ENCODE data around the gene EEF2K.

Gene EEF2K

GRCh38 chr16:22278441-22279230 lies 72.6 kb downstream of the EEF2K start:
- Histone ChIP-seq H3K36me3 (ENCODE audit: control insufficient read depth, insufficient read depth, low read length) (peaks cover 42% of the 10 kb centered on the region), H3K27me3 (ENCODE audit: control insufficient read depth, insufficient read depth, low read length) (no peaks in the 10 kb centered on the region), H3K9me3 (ENCODE audit: control insufficient read depth, insufficient read depth, low read length) (0 out of 2 replicates have a peak, but pooled peaks cover 4% of the 10 kb centered on the region), H3K9ac (ENCODE audit: low read depth, low read length) (no peak overlapping the region), H3K27ac (ENCODE audit: low read depth, low read length) (no peak overlapping the region), H3K4me3 (ENCODE audit: low read depth, low read length) (no peak overlapping the region), H3K4me1 (ENCODE audit: control insufficient read depth, insufficient read depth, low read length) (peaks cover 6% of the 10 kb centered on the region; the same call in 1 of the 2 replicates)

- Histone ChIP-seq H3K9ac (ENCODE audit: low read depth, low read length) (no peak overlapping the region), H3K36me3 (ENCODE audit: control insufficient read depth, insufficient read depth, low read length) (peaks cover 26% of the 10 kb centered on the region), H3K4me3 (ENCODE audit: low read depth, low read length) (no peak overlapping the region), H3K27me3 (ENCODE audit: control insufficient read depth, insufficient read depth, low read length) (no peaks in the 10 kb centered on the region), H3K27ac (ENCODE audit: low read depth, low read length) (no peak overlapping the region), H3K9me3 (ENCODE audit: control insufficient read depth, insufficient read depth, low read length) (0 out of 2 replicates have a peak, but pooled peaks cover 4% of the 10 kb centered on the region), H3K4me1 (ENCODE audit: control insufficient read depth, insufficient read depth, low read length) (peaks cover 11% of the 10 kb centered on the region)
Observed at GRCh38 chr16:22282254-22282892, 76.3 kb downstream of the EEF2K start.

- peaks cover 22% of the 10 kb centered on the region for H3K36me3 ChIP-seq (ENCODE audit: control insufficient read depth, insufficient read depth, low read length)
Observed at GRCh38 chr16:22284637-22285036, 78.6 kb downstream of the EEF2K start.

GRCh38 chr16:22285080-22285479 lies 79.0 kb downstream of the EEF2K start:
- H3K36me3 ChIP-seq (ENCODE audit: control insufficient read depth, insufficient read depth, low read length), result peaks cover 21% of the 10 kb centered on the region
- H3K27ac ChIP-seq (ENCODE audit: low read depth, low read length), result no peak overlapping the region
- no peak overlapping the region for H3K9ac ChIP-seq (ENCODE audit: low read depth, low read length)
- H3K4me1 ChIP-seq (ENCODE audit: control insufficient read depth, insufficient read depth, low read length), result peaks cover 5% of the 10 kb centered on the region; the same call in 1 of the 2 replicates
- H3K4me3 ChIP-seq (ENCODE audit: low read depth, low read length), result no peak overlapping the region
- H3K9me3 ChIP-seq (ENCODE audit: control insufficient read depth, insufficient read depth, low read length), result 0 out of 2 replicates have a peak, but pooled peaks cover 4% of the 10 kb centered on the region
- H3K27me3 ChIP-seq (ENCODE audit: control insufficient read depth, insufficient read depth, low read length), result no peaks in the 10 kb centered on the region

More at GRCh38 chr16:22284637-22285036, 78.6 kb downstream of the EEF2K start:
- Histone ChIP-seq H3K4me1 (ENCODE audit: control insufficient read depth, insufficient read depth, low read length) (peaks cover 5% of the 10 kb centered on the region; the same call in 1 of the 2 replicates), H3K4me3 (ENCODE audit: low read depth, low read length) (no peak overlapping the region), H3K27me3 (ENCODE audit: control insufficient read depth, insufficient read depth, low read length) (no peaks in the 10 kb centered on the region), H3K9me3 (ENCODE audit: control insufficient read depth, insufficient read depth, low read length) (0 out of 2 replicates have a peak, but pooled peaks cover 4% of the 10 kb centered on the region), H3K27ac (ENCODE audit: low read depth, low read length) (no peak overlapping the region), H3K9ac (ENCODE audit: low read depth, low read length) (no peak overlapping the region)

- no peaks in the 10 kb centered on the region for H3K9me3 ChIP-seq (ENCODE audit: control insufficient read depth, insufficient read depth, low read length)
- H3K36me3 ChIP-seq (ENCODE audit: control insufficient read depth, insufficient read depth, low read length), result no peaks in the 10 kb centered on the region
- H3K9ac ChIP-seq (ENCODE audit: low read depth, low read length), result no peak overlapping the region
- no peaks in the 10 kb centered on the region for H3K27me3 ChIP-seq (ENCODE audit: control insufficient read depth, insufficient read depth, low read length)
- no peak overlapping the region for H3K27ac ChIP-seq (ENCODE audit: low read depth, low read length)
- no peak overlapping the region for H3K4me3 ChIP-seq (ENCODE audit: low read depth, low read length)
- H3K4me1 ChIP-seq (ENCODE audit: control insufficient read depth, insufficient read depth, low read length), result peaks cover 8% of the 10 kb centered on the region; the same call in 1 of the 2 replicates
Observed at GRCh38 chr16:22291020-22291419, 84.9 kb downstream of the EEF2K start.

DNA sequence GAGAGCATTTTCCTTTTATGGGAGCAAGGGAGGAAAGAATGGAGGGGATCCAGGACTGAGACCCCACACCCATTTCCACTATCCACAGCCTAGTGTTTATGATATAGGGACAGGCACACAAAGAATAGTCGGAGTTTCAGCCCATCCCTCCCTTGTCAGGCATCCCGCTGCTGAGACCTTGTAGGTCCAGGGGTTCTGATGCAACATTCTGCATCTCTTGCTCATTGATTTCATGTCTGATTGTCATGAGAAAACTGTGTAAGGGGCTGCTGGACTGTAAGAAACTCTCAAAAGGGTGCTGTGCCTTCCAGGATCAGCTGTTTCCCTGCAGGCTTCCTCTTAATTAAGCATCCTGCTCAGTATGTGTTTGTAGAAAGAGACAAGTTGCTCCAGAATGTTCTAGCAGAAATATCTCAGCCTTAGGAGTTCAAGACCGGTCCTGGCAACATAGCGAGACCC lies 85.8 kb downstream of the EEF2K start:
- Histone ChIP-seq H3K9ac (ENCODE audit: low read depth, low read length) (peak overlapping the region; percentile 12; the same call in 1 of the 2 replicates), H3K36me3 (ENCODE audit: control insufficient read depth, insufficient read depth, low read length) (no peaks in the 10 kb centered on the region), H3K27ac (ENCODE audit: low read depth, low read length) (no peak overlapping the region), H3K27me3 (ENCODE audit: control insufficient read depth, insufficient read depth, low read length) (no peaks in the 10 kb centered on the region), H3K9me3 (ENCODE audit: control insufficient read depth, insufficient read depth, low read length) (no peaks in the 10 kb centered on the region), H3K4me1 (ENCODE audit: control insufficient read depth, insufficient read depth, low read length) (peaks cover 8% of the 10 kb centered on the region; the same call in 1 of the 2 replicates), H3K4me3 (ENCODE audit: low read depth, low read length) (no peak overlapping the region)

DNA sequence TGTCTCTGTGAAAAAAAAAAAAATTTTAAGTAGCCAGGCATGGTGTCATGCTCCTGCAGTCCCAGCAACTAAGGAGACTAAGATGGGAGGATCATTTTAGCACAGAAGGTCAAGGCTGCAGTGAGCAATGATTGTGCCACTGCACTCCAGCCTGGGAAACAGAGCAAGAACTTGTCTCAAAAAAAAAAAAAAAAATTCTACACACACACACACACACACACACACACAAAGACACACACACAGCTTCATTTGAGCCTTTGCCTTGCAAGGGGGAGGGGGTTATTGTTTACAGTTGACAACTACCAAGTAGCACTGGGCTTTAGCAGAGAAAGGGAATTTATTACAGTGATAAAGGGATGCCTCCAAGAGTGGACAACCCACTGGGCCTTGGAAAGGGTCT lies 86.2 kb downstream of the EEF2K start:
- peaks cover 8% of the 10 kb centered on the region; the same call in 1 of the 2 replicates for H3K4me1 ChIP-seq (ENCODE audit: control insufficient read depth, insufficient read depth, low read length)
- H3K9me3 ChIP-seq (ENCODE audit: control insufficient read depth, insufficient read depth, low read length), result no peaks in the 10 kb centered on the region
- no peak overlapping the region for H3K4me3 ChIP-seq (ENCODE audit: low read depth, low read length)
- no peak overlapping the region for H3K9ac ChIP-seq (ENCODE audit: low read depth, low read length)
- H3K27me3 ChIP-seq (ENCODE audit: control insufficient read depth, insufficient read depth, low read length), result no peaks in the 10 kb centered on the region
- no peak overlapping the region for H3K27ac ChIP-seq (ENCODE audit: low read depth, low read length)
- H3K36me3 ChIP-seq (ENCODE audit: control insufficient read depth, insufficient read depth, low read length), result no peaks in the 10 kb centered on the region

- no peak overlapping the region for H3K4me3 ChIP-seq (ENCODE audit: low read depth, low read length)
- H3K9ac ChIP-seq (ENCODE audit: low read depth, low read length), result no peak overlapping the region
- peaks cover 8% of the 10 kb centered on the region; the same call in 1 of the 2 replicates for H3K4me1 ChIP-seq (ENCODE audit: control insufficient read depth, insufficient read depth, low read length)
- no peak overlapping the region for H3K27ac ChIP-seq (ENCODE audit: low read depth, low read length)
- no peaks in the 10 kb centered on the region for H3K27me3 ChIP-seq (ENCODE audit: control insufficient read depth, insufficient read depth, low read length)
- no peaks in the 10 kb centered on the region for H3K36me3 ChIP-seq (ENCODE audit: control insufficient read depth, insufficient read depth, low read length)
- no peaks in the 10 kb centered on the region for H3K9me3 ChIP-seq (ENCODE audit: control insufficient read depth, insufficient read depth, low read length)
Observed at GRCh38 chr16:22293137-22294106, 87.3 kb downstream of the EEF2K start.

DNA sequence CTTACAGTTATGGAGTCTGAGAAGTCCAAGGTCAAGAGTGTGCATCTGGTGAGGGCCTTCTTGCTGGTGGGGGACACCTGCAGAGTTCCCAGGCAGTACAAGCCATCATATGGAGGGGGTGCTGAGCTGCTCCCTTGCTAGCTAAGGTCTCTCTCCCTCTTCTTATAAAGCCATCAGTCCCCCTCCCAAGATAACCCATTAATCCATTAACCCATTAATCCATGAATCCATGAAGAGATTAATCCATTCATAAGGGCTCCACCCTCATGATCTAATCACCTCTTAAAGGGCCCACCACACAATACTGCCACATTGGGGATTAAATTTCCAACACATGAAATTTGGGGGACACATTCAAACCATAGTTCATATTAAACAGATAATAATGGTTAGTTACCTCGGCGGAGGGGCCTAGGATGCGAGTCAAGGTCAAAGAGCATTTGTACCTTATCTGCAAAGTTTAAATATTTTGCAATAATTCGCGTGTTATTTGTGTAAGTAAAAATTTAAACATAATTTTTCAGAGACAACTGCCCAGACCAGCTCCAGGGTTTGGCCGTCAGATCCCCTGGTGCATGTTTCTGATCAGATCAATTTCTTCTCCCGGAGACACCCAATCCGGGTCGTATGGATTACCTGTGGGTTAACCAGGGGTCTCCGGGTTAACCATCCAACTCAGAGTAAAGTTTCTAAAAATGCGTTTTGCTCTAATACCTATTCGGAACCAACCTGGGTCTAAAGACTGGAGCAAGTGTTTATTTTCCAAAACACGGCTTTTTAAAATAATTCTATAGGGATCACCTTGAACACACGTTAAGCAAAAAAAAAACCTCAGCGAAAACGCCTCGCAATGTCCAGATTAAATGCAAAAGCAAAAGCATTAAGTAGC lies 90.4 kb downstream of the EEF2K start:
- Histone ChIP-seq H3K27me3 (ENCODE audit: control insufficient read depth, insufficient read depth, low read length) (no peaks in the 10 kb centered on the region), H3K9ac (ENCODE audit: low read depth, low read length) (no peak overlapping the region), H3K9me3 (ENCODE audit: control insufficient read depth, insufficient read depth, low read length) (no peaks in the 10 kb centered on the region), H3K27ac (ENCODE audit: low read depth, low read length) (no peak overlapping the region), H3K4me3 (ENCODE audit: low read depth, low read length) (peak overlapping the region; percentile 86), H3K36me3 (ENCODE audit: control insufficient read depth, insufficient read depth, low read length) (peaks cover 2% of the 10 kb centered on the region; the same call in 1 of the 2 replicates), H3K4me1 (ENCODE audit: control insufficient read depth, insufficient read depth, low read length) (peaks cover 8% of the 10 kb centered on the region; the same call in 1 of the 2 replicates)

Measured in HUES48 (cell line).